HG03521 (cell line): ENCODE measurements around the gene PEBP1.

Experiments
- ATAC-seq: cut with Tn5 transposase; IDR thresholded peaks from one replicate; pipeline ENCODE4 v1.9.1; 2021; ENCODE audit warnings: mild to moderate bottlenecking, moderate library complexity; ENCODE audit not compliant: unreplicated experiment

PEBP1 gene

DNA sequence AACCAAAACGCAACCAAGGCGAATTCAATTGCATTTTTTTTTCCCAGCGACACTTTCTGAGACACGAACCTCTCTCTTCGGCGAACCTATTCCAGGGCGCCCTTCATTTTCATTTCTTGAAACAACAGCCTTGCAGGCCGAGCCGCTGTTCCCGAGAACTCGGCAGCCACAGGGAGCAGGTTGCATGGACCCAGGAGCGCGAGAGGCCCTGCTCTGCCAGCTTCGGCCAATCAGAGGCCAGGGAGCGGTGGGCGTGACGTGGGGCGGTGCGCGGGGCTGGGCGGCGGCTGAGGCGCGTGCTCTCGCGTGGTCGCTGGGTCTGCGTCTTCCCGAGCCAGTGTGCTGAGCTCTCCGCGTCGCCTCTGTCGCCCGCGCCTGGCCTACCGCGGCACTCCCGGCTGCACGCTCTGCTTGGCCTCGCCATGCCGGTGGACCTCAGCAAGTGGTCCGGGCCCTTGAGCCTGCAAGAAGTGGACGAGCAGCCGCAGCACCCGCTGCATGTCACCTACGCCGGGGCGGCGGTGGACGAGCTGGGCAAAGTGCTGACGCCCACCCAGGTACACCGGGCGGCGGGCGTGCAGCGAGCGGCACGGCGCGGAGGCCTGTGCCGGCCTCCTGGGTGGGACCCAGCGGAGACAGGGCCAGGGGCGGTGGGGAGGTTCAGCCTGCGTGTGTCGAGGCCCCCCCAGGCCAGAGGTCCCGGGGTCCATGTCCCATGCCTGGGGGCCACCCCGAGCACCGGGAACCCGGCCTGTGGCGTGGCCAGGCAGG is at the start of gene PEBP1:
Gene PEBP1, plus strand, starts transcription at position 337 of the 771 bp plus-strand sequence. Its CDS starts 86 bp downstream, at position 423.
- peak; percentile 97 for ATAC-seq

DNA sequence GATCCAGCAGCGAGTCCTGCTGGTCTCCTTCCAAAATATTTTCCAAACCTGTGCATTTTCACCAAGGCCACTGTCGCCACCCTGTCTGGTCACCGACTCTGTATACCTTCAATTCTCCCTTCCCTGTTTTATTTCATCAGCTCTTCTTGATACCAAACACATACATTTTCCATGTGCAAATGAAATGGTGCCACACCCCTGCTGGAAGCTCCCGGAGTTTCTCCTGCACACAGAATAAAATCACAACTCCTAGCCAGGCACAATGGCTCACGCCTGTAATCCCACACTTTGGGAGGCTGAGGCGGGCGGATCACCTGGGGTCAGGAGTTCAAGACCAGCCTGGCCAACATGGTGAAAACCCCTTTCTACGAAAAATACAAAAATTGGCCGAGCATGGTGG is 46.1 kb upstream of the PEBP1 start:
- no peak for ATAC-seq

GRCh38 chr12:118094039-118094438 is 41.9 kb upstream of the PEBP1 start:
- no peak for ATAC-seq

DNA sequence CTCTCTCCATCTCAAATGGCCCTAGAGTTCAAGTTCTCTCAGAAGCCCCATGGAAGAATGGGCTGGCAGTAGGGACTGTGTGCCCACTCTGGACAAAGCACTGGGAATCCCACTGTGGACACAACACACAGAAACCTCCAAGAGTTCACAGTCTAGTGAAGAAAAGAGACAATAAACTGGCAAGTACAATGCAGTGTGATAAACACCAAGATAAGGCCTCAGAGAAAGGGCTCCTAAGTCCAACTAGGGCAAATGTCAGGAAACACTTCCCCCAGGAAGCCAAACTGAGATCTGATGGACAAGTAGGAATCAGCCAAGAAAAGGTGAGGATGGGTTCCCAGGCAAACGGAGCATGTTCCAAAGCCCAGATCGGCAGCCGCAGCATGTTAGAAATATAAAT is 37.5 kb upstream of the PEBP1 start:
- no peak for ATAC-seq

DNA sequence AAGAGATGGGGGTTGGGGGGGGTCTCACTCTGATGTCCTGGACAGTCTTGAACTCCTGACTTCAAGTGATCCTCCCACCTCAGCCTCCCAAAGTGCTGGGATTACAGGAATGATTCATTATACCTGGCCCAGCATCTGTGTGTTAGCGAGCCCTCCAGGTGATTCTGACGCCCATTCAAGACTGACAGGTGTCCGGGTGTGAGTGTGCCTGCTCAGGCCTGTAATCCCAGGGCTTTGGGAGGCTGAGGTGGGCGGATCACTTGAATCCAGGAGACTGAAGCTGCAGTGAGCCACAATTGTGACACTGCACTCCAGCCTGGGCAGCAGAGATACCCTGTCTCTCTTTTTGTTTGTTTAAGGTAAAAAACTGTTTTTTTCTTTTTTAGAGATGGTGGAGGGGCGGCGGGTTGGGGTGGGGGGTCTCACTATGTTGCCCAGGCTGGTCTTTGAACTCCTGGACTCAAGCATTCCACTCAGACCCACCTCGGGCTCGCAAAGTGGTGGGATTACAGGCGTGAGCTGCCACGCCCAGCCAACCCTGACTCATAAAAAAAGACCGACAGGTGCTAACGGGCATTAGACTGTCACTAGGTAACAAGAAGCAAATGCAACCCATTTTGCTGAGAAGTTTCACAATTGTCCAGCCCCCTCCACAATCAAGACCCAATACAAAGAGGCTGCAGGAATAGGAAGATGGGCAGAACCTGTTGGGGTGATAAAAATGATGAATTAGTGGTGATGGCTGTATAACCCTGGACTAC is 36.8 kb upstream of the PEBP1 start:
- ATAC-seq: no peak

DNA sequence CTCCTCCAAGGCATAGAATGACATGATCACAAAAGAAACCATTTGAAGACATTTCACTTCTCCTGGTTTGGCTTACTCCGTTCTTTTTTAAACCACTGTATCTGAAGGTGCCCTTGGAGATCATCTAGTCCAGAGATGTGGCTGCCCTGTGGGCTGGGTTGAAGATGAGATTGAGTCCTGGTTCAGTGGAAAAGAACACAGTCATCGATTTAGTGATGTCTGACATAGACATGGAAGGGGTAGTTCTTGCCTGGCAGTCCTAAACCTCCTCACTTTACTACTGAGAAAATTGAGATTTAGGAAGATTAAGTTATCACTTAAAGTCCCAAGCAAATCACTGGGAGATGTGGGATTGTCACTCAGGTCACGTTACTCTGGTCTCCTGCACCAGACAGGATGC is 34.9 kb upstream of the PEBP1 start:
- no peak for ATAC-seq

- ATAC-seq: no peak
These were observed 33.9 kb upstream of the PEBP1 start for GRCh38 chr12:118102070-118102469.

GRCh38 chr12:118102609-118103008 is 33.3 kb upstream of the PEBP1 start:
- ATAC-seq: no peak

DNA sequence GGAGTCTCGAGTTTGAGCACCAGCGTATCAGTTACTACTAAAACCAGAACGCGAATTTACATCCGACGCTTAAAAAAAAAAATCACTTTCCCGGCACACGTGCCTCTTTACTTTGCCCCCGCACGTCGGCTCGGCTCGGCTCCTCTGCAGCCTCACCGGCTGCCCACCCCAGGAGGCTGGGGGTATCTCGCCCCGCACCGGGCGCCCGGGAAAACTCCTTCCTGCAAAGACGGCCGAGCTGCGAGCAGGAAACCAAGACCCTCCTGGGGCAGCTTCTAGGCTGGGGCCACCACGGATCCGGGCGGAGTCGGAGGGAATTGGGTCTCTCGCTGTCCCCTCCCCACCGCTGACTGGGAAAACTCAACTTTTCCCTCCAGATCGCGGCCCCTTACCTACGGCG is 32.7 kb upstream of the PEBP1 start:
- ATAC-seq: no peak

- no peak for ATAC-seq
These were observed 32.1 kb upstream of the PEBP1 start, which contains the start of gene VSIG10 for GRCh38 chr12:118103601-118104382. Gene VSIG10, minus strand, starts transcription at chr12:118104011. Its CDS starts 340 bp downstream, at chr12:118103671.

DNA sequence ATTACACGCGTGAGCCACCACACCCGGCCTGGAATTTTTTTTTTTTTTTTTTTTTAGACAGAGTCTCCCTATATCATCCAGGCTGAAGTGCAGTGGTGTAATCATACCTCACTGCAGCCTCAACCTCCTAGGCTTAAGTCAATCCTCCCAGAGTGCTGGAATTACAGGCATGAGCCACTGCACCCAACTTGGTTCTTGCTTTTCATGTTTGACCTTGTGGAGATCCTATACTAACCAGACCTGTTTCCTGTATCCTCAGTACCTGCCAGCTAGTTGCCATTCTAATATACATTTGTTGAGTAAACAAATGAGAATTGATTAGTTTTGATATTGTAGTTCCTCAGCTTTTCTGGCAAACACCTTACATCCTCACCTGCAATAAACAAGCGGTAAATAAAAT is 28.9 kb upstream of the PEBP1 start:
- ATAC-seq: no peak

DNA sequence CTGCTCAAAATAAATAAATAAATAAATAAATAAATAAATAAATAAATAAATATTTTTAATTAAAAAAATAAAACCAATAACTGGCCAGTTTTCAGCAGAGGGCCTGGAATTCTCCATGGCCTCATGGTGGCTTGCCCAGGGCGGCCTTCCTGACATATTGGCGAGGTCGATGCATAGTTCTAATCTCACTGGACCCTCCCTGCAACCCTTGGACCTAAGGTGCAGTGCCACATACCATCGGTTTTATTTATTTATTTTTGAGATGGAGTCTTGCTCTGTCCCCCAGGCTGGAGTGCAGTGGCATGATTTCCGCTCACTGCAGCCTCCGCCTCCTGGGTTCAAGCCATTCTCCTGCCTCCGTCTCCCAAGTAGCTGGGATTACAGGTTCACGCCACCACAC is 28.2 kb upstream of the PEBP1 start:
- no peak for ATAC-seq

- ATAC-seq: no peak
These were observed 26.8 kb upstream of the PEBP1 start for GRCh38 chr12:118109088-118109487.

GRCh38 chr12:118119449-118119879 is 16.5 kb upstream of the PEBP1 start:
- ATAC-seq: no peak

- no peak for ATAC-seq
These were observed 15.2 kb upstream of the PEBP1 start for GRCh38 chr12:118120579-118121363.

DNA sequence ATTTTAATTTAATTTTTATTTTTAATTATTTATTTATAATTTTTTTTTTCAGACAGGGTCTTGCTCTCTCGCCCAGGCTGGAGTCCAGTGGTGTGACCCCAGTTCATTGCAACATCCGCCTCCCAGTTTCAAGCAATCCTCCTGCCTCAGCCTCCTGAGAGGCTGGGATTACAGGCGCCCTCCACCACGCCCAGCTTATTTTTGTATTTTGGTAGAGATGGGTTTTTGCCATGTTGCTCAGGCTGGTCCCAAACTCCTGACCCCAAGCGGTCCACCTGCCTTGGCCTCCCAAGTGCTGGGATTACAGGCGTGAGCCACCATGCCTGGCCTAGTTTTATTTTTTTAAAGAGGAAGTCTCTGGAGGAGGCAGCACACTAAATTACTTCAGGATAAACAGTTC is 13.7 kb upstream of the PEBP1 start:
- no peak for ATAC-seq

GRCh38 chr12:118124333-118124874 is 11.5 kb upstream of the PEBP1 start:
- ATAC-seq: no peak

GRCh38 chr12:118125743-118126118 is 10.2 kb upstream of the PEBP1 start:
- no peak for ATAC-seq

- no peak for ATAC-seq
These were observed 9.7 kb upstream of the PEBP1 start for GRCh38 chr12:118126119-118126757.

DNA sequence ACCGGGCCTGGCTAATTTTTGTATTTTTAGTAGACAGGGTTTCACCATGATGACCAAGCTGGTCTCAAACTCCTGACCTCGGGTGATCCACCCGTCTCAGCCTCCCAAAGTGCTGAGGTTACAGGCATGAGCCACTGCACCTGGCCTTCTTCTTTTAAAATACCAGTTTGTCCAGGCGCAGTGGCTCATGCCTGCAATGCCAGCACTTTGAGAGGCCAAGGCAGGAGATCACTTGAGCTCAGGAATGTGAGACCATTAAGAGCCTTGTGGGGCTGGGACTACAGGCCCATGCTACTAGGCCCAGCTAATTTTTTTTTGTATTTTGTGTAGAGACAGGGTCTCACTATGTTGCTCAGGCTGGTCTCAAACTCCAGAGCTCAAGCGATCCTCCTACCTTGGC is 8.1 kb upstream of the PEBP1 start:
- ATAC-seq: no peak
